Left renal cortex interstitium (tissue), 4 donors: ENCODE data around the gene SRD5A2. TPM values are rescaled to one million over a fixed set of nuclear protein-coding genes. Genes with fewer than 3 reads are reported as not detected.

Source experiments
- DNase-seq, 4 donors: peaks; one replicate each; pipeline ENCODE4 v3.0.0-alpha.2; 2013; ENCODE audit warnings: low read depth in 4 of 4, low spot score in 2 of 4, missing footprints in 1 of 4
- polyA plus RNA-seq, 4 donors: library from polyadenylated mRNA; unstranded; fragments of 120-200 nt; gene quantifications; one replicate each; pipeline ENCODE4 v1.2.1, GENCODE V29; 2013; ENCODE audit not compliant: insufficient read length in 4 of 4

SRD5A2 gene
- polyA plus RNA-seq, 4 donors: 0.07 to 0.13 (median 0.08) TPM; not detected in 1

DNA sequence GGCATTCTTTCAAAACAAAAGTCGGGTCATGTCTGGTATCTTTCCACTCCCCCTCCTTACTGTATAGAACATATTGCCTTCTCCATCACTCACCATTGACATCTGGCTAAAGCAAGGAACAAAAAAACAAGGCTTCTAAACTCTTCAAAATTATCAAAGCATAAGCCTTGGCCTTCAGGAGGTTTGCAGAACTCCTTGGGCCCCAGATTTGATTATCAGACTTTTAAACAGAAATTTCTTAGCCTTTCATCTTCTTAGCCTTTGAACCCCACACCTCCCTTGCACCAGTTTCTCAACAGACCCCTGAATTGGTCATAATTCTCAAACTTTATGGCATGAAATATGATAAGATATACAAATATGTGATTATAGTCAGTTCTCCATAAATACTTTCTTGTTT lies 106.4 kb downstream of the SRD5A2 start:
- no peak for DNase-seq

Other genes with a start within 250 kb of the SRD5A2 start
- under 1 TPM; 0.05 to 0.23 (median 0.08) TPM for gene XDH, start 166.2 kb downstream of the SRD5A2 start, polyA plus RNA-seq